Measurements from ENCODE around the gene IFIT3.
"Not testable (repeated sequence)": the region's sequence is repeated elsewhere in the genome, so short reads cannot be mapped to it uniquely, and the experiment has no call there.

GRCh38 chr10:89325081-89325480 is 2.7 kb upstream of the IFIT3 start:
- not testable (repeated sequence) for TF ChIP-seq CTCF (IDR thresholded peaks at IDR 0.05); RAD21 (conservative IDR thresholded peaks at IDR 0.05 in 1 of 2, IDR thresholded peaks at IDR 0.05 in 1 of 2)

Data from A549 (cell line).